HFFc6 (cell line): ENCODE measurements around the gene PAXX. TPM values are rescaled to one million over a fixed set of nuclear protein-coding genes. Genes with fewer than 3 reads are reported as not detected.

Source experiments
- DNase-seq: peaks from one replicate; pipeline ENCODE4 v3.0.0-alpha.2; 2018
- H3K27ac Mint-ChIP-seq: 2 replicates; pipeline ENCODE4 v1.8.0; 2020; ENCODE audit warnings: mild to moderate bottlenecking, mixed read lengths
- H3K27me3 Mint-ChIP-seq: 2 replicates; pipeline ENCODE4 v1.8.0; 2021; ENCODE audit warnings: mild to moderate bottlenecking, moderate library complexity, mixed read lengths; ENCODE audit not compliant: insufficient read depth
- H3K36me3 Mint-ChIP-seq: 2 replicates; pipeline ENCODE4 v1.8.0; 2021; ENCODE audit warnings: low read depth, mixed read lengths
- H3K4me1 Mint-ChIP-seq: 2 replicates; pipeline ENCODE4 v1.8.0; 2020; ENCODE audit warnings: low read depth, mixed read lengths
- H3K4me3 Mint-ChIP-seq: 2 replicates; pipeline ENCODE4 v1.8.0; 2020; ENCODE audit warnings: mild to moderate bottlenecking, moderate library complexity, mixed read lengths
- H3K9me3 Mint-ChIP-seq: 2 replicates; pipeline ENCODE4 v1.8.0; 2020; ENCODE audit warnings: mild to moderate bottlenecking, mixed read lengths
- total RNA-seq, 6 experiments: library from RNA; stranded (reverse); fragmentation: NEBNext Ultra II Directional; extraction: Animal tissue kit (Norgen Biotek cat#: 25700); gene quantifications; 2 replicates in 1 of 6; 3 replicates in 5 of 6; pipeline ENCODE4 v1.2.3, GENCODE V29; 2021
- TF ChIP-seq, protein P1 (sequence below): fragments of 200-600 bp; sonication (generic); IDR thresholded peaks from 2 replicates; pipeline ENCODE4 v1.5.0; 2021; ENCODE audit warnings: antibody characterized with exemption, mild to moderate bottlenecking

Gene PAXX
- total RNA-seq, 6 experiments from 2014 or later: 26.0 to 42.6 (median 29.0) TPM

DNA sequence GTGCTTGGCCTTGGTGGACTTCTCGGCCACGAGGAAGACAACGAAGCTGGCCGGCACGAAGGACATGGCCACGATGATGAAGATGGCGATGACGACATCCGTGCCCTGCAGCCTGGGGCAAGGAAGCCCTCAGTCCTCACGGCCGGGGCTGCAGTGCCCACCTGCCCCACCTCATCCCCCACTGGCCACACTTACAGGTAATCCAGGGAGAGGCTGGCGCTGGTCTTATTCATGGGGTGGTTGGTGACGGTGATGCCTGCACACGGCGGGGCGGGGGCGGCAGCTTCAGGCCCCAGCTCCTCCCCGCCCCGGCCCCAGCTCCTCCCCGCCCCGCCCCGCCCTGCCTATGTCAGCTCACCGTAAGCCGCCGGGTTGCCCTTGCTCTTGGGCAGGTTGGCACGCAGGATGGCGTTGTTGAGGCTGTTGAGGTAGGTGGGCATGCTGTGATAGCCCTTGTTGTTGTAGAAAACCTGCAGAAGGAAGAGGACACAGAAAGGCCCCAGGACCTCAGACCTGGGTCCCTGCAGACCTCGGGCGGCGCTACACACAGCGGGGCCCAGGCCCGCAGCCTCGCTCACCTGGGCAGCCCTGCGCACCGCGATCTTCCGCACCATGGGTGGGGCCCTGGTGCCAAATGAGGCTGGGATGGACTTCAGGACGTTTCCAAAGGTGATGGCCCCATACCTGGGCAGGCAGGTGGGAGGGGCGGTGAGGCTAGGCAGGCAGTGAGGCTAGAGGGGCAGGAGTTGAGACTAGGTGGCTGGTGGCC, 19.9 kb downstream of the PAXX start:
- Mint-ChIP-seq H3K4me1 (no peaks in the 10 kb centered on the region), H3K4me3 (no peak overlapping the region), H3K9me3 (no peaks in the 10 kb centered on the region), H3K27ac (no peak overlapping the region), H3K27me3 (no peaks in the 10 kb centered on the region; the same call in 1 of the 2 replicates), H3K36me3 (peaks cover 14% of the 10 kb centered on the region)
- TF ChIP-seq, protein P1, sequence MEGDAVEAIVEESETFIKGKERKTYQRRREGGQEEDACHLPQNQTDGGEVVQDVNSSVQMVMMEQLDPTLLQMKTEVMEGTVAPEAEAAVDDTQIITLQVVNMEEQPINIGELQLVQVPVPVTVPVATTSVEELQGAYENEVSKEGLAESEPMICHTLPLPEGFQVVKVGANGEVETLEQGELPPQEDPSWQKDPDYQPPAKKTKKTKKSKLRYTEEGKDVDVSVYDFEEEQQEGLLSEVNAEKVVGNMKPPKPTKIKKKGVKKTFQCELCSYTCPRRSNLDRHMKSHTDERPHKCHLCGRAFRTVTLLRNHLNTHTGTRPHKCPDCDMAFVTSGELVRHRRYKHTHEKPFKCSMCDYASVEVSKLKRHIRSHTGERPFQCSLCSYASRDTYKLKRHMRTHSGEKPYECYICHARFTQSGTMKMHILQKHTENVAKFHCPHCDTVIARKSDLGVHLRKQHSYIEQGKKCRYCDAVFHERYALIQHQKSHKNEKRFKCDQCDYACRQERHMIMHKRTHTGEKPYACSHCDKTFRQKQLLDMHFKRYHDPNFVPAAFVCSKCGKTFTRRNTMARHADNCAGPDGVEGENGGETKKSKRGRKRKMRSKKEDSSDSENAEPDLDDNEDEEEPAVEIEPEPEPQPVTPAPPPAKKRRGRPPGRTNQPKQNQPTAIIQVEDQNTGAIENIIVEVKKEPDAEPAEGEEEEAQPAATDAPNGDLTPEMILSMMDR: no peak
- no peak for DNase-seq

GRCh38 chr9:137012694-137013570, 20.7 kb downstream of the PAXX start:
- Mint-ChIP-seq H3K27ac (no peak overlapping the region), H3K4me1 (no peaks in the 10 kb centered on the region), H3K4me3 (no peak overlapping the region), H3K9me3 (no peaks in the 10 kb centered on the region), H3K27me3 (no peaks in the 10 kb centered on the region; the same call in 1 of the 2 replicates), H3K36me3 (peaks cover 14% of the 10 kb centered on the region)
- no peak for DNase-seq
- TF ChIP-seq, protein P1: no peak

GRCh38 chr9:137013571-137013940, 21.3 kb downstream of the PAXX start:
- Mint-ChIP-seq H3K27me3 (no peaks in the 10 kb centered on the region; the same call in 1 of the 2 replicates), H3K4me1 (no peaks in the 10 kb centered on the region)
- DNase-seq: no peak

DNA sequence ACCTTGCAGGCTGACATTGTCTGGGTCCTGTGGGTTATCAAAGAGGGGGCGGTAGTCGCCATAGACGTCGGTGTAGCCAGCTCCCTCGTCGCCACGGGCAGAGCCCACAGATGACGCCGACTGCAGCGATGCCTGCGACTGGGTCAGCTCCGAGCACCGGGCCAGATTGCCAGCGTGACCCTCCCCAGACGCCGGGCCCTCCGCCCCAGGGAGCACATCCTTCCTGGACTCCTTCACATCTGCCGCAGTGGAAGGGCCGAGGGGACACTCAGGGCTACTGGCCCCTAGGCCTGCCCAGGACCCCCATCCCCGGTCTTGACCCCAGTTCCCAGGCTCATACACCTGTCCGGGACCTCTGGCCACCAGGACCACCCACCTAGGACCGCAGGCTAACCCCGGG, 21.9 kb downstream of the PAXX start:
- Mint-ChIP-seq H3K27ac (no peak overlapping the region), H3K4me3 (no peak overlapping the region), H3K4me1 (no peaks in the 10 kb centered on the region), H3K36me3 (peaks cover 14% of the 10 kb centered on the region), H3K27me3 (no peaks in the 10 kb centered on the region; the same call in 1 of the 2 replicates), H3K9me3 (no peaks in the 10 kb centered on the region)
- no peak for DNase-seq
- TF ChIP-seq, protein P1: no peak

More at GRCh38 chr9:137013571-137013940, 21.3 kb downstream of the PAXX start:
- TF ChIP-seq, protein P1: no peak
- Mint-ChIP-seq H3K36me3 (peaks cover 14% of the 10 kb centered on the region), H3K9me3 (no peaks in the 10 kb centered on the region), H3K27ac (no peak overlapping the region), H3K4me3 (no peak overlapping the region)

DNA sequence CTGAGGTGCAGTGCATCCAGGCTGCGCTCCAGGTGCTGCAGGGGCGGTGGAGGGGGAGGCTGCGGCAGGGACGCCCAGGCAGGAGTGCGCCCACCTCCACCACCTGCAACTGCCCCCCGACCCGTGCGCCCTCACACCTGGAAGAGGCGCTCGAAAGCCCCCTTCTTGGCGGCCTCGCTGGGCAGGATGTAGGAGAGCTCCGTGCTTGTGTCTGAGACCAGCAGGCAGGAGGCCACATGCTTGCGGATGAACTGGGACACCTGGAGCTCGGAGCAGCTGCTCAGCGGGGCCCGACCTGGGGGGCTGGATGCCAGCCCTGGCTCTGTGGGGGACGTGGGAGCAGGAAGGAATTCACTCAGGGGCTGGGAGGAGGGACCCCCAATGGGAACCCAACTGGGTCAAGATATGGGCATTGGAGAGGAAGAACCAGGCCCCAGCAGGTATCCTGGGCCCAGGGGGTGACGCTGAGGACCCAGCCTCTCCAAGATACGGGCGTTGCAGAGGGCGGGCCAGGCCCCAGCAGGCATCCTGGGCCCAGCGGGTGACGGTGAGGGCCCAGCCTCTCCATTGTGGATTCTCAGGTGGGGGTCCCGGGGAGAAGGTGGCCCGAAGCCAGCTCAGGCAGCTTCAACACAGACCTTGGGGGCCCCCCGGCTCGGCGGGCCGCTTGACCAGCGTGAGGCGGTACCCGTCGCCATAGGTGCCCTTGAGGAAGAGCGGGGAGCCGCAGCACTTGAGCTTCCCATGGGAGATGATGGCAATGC, 22.7 kb downstream of the PAXX start:
- no peaks in the 10 kb centered on the region; the same call in none of the 2 replicates for H3K27me3 Mint-ChIP-seq
- H3K9me3 Mint-ChIP-seq: no peaks in the 10 kb centered on the region
- TF ChIP-seq, protein P1: no peak
- DNase-seq: no peak
- H3K27ac Mint-ChIP-seq: no peak overlapping the region
- no peak overlapping the region for H3K4me3 Mint-ChIP-seq
- H3K36me3 Mint-ChIP-seq: peaks cover 14% of the 10 kb centered on the region
- no peaks in the 10 kb centered on the region for H3K4me1 Mint-ChIP-seq
